Head of caudate nucleus (tissue), 42 donors: ENCODE results near the gene RADIL.
"Not testable (repeated sequence)": the region's sequence is repeated elsewhere in the genome, so short reads cannot be mapped to it uniquely, and the experiment has no call there.

ENCODE experiments used
- DNase-seq, 42 donors: peaks; one replicate each; pipeline versions ENCODE4 v3.0.0 to v3.0.0-alpha.2; 2020 to 2021; ENCODE audit warnings: mixed read lengths in 7 of 42
- intact Hi-C: fragments of 100-400 bp; cut with DNase I; formaldehyde crosslinking; loops from one replicate; pipeline ENCODE4 v1.15.0; 2022

The RADIL gene

DNA sequence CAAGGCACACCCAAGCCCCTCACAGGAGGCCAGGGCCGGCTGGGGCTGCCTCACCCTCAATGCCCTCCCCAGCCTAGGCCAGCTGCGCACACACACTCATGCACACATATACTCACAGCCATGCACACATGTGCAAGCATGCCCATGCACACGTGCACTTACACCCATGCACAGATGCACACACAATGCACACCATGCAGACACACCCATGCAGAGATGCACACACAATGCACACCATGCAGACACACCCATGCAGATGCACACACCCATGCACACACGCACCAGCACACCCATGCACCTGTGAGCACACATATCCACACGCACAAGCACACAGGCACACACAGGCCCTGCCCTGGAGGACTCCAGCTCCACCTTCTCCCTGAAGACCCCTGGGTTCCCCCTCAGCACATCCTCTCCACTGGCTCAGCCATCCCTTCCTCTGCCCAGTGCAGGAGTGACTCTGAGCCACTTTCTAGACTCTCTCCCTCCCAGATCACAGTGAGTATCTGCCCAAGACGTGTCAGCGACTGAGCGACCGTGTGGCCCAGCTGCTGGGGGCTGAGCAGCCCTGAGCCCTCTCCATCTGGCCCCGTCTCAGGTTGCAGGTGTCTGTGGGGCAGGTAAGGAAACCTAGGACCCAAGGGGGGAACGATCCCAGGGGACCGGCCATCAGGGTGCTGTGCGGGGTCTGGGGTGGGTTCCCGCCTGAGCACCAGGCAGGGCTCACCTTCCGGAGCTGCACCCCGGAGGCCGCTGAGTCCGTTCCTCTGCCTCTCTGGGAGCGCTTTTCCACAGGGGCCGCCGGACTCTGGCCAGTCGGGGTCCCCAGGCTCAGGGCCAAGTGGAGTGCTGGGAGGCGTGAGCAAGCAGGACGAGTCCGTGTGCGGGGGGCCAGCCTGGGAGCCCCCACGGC is 82.3 kb downstream of the RADIL start:
- no peak for DNase-seq
- intact Hi-C loops = no loop called here

DNA sequence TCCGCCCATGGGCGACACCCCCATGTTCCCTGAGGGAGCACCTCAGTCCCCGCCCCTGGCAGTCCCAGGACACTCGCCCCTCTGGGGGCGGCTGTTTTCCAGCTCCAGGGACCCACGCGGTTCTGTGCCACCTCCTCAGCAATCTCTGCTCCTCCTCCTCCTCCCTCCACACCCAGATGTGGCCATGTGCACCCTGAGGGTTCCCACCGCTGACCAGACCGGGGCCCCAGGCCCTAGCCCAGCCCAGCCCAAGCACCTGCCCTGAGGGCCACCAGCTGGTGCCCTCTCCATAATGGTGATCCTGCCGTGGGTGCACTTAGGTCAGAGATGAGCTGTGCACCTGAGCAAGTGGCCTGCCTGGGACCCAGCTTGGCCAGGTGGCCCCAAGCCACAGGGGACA is 83.0 kb downstream of the RADIL start:
- DNase-seq = no peak
- intact Hi-C loops = no loop called here

DNA sequence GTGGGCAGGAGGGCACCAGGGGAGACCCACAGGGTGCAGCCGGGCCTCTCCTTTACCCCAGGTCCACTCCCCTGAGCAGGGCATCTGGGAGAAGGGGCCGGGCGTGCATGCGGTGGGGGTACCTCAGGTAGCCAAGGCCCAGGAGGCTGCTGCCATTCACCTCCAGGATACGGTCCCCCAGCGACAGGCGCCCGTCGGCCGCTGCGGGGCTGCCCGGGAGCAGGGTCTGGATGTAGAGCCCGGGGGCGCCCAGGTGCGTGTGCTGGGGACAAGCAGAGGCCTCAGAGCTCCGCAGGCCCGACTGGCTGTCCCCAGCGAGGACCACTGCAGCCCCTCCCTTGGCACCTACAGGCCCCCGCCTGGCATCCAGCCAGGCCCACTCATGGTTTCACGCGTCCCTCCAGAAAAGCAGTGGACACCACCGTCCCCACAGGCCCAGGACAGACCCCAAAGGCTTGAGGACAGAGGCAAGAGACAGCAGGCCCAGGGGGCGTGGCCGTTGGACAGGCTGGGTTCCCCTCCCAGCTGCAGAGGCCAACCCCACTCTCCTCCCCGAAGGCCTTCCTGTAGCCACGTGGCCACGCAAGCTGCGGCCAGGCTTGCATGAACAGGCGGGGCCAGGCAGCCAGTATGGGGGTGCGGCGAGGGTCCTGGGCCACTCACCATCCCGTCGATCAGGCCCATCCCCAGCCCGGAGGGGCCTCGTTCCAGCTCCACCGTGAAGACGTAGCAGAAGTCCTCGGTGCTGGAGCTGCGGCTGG is 83.8 kb downstream of the RADIL start:
- no peak for DNase-seq
- intact Hi-C loops = loop anchor here (5.0 kb wide), 2 partner anchors 83 to 288 kb away; partner anchors contain the start of gene RADIL

DNA sequence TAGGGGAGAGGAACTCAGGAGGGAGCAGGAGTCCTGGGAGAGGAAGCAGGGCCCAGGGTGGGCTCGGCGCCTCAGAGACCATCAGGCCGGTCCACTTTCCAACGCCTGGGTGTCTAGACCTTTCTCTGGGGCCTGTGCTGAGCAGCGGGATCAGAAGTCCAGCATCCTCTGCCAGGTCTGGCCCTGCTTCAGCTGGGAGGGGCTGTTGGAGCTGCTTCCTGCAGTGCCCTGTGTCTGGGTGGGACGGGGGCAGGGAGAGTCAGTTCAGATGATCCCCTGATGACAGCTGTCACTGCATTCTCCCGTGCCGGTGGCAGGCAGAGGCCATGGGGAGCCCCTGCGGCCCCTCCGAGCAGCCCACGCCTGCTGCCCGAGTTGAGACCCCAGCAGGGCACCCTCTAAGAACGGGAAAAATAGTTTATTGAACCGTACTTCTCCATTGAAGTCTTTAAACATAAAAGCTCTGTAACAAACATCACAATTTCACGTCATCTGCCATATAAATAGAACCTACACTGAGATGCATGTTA is 84.7 kb downstream of the RADIL start:
- no peak for DNase-seq
- intact Hi-C loops = loop anchor here (5.0 kb wide), 2 partner anchors 84 to 289 kb away; partner anchors contain the start of gene RADIL

DNA sequence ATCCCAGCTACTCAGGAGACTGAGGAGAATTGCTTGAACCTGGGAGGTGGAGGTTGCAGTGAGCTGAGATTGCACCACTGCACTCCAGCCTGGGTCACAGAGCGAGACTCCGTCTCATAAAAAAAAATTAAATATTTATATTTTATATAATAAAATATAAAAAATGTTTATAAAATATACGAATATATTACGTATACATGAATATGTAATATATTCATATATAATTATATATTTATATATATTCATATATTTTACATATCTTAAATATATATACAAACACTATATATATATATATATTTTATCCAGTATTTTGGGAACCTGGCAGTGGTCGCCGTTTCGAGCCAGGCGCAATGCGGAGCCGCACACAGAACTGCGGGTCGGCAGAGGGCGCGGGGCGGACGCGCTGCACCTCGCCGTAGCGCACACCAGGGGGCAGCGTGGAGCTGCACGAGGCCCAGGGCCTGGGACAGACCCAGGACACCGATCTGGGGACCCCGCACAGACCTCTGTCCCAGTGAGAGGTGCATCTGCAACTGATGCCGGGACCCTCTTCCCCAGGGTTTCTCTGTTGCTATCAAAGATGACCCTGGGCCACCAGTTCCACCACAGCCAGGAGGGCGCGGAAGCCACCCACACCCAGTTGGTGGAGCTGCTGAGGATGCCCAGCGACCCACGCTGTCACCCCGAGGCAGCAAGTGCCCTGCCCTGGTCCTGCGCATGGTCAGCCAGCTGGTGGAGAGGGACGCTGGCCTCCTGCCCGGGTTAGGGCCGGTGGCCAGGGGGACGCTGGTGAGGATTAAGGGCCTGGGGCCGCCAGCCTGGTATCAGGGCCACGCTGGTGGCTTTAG is 85.4 kb downstream of the RADIL start:
- intact Hi-C loops = loop anchor here (5.0 kb wide), 2 partner anchors 84 to 289 kb away; partner anchors contain the start of gene RADIL
- DNase-seq = peak in 38 of 42 donors; percentile 28 to 83 (median 60)

DNA sequence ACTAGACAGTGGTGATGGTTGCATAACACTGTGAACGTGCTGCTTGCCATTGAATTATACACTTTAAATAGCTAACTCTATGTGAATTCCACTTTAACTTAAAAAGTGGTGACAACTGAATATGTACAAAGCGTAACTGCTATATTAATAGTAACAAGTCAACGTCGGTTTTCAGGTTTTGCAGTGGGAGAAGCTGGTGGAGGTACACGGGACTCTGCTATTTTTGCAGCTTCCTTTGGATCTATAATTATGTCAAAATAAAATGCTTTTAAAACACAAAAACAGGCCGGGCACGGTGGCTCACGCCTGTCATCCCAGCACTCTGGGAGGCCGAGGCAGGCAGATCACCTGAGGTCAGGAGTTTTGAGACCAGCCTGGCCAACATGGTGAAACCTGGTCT is 87.1 kb downstream of the RADIL start:
- intact Hi-C loops = loop anchor here (5.0 kb wide), 2 partner anchors 86 to 291 kb away; partner anchors contain the start of gene RADIL
- DNase-seq = peak in 13 of 42 donors; percentile 28 to 73 (median 46)

DNA sequence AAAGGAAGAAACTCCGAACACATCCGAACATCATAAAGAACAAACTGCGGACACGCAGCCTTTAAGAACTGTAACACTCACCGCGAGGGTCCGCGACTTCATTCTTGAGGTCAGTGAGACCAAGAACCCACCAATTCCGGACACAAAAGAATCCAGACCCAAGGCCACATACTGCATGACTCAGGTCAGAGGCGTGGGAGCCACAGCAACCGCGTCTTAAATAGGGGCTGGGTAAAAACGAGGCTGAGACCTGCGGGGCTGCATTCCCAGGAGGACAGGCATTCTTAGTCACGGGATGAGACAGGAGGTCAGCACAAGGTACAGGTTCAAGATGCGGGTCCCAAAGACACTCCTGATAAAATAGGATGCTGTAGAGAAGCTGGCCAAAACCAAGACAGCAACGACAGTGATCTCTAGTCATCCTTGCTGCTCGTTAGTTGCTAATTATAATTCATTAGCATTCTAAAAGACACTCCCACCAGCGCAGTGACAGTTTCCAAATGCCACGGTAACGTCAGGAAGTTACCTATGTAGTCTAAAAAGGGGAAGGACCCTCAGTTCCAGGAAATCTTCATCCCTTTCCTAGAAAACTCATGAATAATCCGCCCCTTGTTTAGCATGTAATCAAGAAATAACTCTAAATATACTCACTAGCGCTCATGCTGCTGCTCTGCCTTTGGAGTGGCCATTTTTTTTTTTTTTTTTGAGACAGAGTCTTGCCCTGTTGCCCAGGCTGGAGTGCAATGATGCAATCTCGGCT is 88.7 kb downstream of the RADIL start:
- DNase-seq = no peak
- intact Hi-C loops = loop anchor here (5.0 kb wide), 2 partner anchors 88 to 293 kb away; partner anchors contain the start of gene RADIL

DNA sequence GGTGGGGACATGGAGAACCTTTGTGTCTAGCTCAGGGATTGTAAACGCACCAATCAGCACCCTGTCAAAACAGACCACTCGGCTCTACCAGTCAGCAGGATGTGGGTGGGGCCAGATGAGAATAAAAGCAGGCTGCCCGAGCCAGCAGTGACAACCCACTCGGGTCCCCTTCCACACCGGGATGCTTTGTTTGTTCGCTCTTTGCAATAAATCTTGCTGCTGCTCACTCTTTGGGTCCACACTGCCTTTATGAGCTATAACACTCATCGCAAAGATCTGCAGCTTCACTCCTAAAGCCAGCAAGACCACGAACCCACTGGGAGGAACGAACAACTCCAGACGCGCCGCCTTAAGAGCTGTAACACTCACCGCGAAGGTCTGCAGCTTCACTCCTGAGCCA is 89.3 kb downstream of the RADIL start:
- DNase-seq, intact Hi-C loops: not testable (repeated sequence)

DNA sequence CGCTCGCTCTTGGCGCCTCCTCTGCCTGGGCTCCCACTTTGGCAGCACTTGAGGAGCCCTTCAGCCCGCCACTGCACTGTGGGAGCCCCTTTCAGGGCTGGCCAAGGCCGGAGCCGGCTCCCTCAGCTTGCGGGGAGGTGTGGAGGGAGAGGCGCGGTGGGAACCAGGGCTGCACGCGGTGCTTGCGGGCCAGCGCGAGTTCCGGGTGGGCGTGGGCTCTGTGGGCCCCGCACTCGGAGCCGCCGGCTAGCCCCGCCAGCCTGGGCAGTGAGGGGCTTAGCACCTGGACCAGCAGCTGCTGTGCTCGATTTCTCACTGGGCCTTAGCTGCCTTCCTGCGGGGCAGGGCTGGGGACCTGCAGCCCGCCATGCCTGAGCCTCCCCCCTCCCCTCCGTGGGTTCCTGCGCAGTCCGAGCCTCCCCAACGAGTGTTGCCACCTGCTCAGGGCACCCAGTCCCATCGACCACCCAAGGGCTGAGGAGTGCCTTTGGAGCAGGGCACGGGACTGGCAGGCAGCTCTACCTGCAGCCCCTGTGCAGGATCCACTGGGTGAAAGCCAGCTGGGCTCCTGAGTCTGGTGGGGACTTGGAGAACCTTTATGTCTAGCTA is 90.0 kb downstream of the RADIL start:
- DNase-seq = peak in 1 of 42 donors; percentile 37
- intact Hi-C loops = not testable (repeated sequence)

DNA sequence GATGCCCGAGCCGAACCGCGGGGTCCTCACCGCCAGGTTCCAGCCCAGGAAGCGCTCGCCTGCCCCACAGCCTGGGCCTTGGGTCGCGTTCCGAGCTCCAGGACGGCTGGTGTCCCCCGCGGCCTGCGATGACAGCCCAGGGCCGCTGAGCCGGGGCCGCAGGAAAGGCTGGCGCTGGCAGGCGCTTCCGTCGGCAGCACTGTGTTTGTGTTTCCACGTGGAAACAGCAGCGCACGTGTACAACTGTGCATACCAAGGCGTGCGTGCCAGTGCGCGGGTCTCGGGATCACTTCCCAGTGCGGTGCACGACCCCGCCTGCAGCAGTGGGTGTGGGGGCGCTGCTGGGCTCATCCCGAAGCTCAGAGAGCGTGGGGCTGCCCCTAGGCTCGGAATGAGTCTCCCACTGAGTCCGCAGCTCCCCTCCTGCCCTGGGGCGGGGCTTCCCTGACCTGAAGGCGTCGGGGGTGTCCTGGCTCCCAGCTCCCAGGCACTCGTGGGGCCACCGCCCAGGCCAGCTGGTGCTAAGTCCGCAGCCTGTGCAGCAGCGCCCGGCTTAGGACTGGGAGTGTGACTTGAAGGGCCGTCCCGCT is 90.9 kb downstream of the RADIL start:
- peak in 19 of 42 donors; percentile 22 to 54 (median 39) for DNase-seq
- intact Hi-C loops = no loop called here

DNA sequence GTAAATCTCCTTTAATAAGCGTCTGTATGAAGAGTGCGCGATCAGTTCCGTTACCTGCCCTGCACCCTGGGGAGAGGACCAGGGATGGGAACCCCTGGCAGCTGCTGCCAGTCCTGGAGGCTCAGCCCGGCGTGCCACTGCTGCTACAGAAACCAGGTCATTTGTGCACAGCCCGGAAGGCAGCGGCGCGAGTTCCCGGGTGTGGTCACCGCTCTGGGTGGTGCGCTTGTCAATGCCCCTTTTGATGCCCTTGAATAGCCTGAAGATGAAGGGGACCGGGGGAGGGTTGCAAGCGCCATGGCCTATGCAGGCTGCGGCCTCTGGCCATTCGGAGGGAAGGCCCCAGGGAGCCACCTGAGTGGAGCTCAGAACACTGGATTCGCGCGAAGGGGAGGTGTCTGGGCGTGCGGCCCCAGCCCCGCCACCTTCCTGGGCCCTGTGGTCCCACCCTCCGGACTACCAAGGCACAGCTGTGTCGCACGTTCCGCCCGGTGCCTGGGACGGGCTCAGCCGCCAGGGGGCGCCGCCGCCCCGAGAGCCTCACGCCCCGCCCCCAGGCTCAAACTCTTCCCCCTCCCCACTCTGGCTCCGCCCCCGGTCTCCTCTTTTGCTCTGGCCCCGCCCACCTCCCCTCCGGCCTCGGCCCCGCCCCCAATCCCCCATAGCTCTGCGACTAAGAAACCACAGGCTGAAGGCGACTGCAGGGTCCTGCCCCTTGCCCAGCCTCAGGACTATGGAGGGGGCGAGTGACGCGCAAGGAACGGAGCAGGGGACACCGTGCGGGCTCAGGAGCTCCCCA is 91.6 kb downstream of the RADIL start:
- intact Hi-C loops = no loop called here
- peak; percentile 72 to 96 (median 90) for DNase-seq

DNA sequence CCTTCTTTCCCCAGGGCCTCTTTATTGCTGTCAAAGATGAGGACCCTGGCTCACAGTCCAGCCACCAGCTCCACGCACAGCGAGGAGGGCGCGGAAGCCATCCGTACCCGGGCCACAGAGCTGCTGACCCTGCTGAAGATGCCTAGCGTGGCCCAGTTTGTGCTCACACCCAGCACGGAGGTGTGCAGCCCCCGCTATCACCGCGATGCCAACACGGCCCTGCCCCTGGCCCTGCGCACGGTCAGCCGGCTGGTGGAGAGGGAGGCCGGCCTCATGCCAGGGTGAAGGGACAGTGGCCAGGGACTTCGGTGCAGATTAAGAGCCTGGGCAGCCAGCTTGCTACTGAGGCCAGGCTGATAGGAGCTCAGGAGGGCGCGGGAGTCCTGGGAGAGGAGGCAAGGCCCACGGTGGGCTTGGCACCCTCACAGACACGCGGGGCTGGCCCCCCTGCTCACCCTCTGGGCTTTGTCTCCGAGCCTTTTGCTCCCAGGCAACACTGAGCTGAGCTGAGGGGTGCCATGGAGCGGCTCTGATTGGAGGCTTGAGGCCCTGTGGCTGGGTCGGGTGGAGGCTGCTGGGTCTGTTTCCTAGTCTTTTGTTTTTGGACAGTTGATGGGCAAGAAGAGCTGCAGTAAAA is 92.3 kb downstream of the RADIL start:
- intact Hi-C loops = no loop called here
- no peak for DNase-seq

DNA sequence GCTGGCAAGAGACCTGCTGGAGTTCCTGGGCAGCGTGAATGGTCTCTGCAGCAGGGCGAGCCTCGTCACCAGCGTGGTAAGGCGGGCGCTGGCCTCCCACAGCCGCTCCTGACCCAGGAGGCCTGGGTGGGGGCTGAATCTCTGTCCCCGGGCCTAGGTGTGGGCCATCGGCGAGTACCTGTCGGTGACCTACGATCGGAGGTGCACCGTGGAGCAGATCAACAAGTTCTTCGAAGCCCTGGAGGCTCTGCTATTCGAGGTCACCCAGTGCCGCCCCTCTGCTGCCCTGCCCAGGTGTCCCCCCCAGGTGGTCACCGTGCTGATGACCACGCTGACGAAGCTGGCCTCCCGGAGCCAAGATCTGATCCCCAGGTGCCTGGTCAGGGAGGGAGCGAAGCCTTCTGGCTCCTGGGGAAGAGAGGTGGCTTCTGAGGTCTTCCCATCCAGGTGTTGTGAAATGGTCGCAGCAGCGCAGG is 93.0 kb downstream of the RADIL start:
- intact Hi-C loops = no loop called here
- no peak for DNase-seq

DNA sequence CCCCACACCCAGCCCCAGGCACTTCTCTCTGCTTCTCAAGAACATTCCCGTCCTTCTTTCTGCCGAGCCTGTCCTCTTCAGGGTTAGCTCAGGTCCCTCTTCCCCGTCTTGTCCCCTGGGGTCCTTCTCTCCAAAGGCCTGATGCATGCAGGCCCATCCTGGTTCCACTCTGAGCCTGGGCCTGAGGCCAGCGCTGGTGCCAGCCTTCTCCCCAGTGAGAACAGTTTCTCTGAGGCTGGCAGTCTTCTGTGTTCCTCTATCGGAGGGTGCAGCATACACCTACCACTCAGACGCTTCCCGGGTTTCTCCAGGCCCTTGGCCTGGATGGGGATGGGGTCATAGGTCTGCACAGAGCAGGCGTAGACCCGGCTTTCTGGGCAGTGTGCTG is 93.4 kb downstream of the RADIL start:
- intact Hi-C loops = no loop called here
- DNase-seq = no peak

DNA sequence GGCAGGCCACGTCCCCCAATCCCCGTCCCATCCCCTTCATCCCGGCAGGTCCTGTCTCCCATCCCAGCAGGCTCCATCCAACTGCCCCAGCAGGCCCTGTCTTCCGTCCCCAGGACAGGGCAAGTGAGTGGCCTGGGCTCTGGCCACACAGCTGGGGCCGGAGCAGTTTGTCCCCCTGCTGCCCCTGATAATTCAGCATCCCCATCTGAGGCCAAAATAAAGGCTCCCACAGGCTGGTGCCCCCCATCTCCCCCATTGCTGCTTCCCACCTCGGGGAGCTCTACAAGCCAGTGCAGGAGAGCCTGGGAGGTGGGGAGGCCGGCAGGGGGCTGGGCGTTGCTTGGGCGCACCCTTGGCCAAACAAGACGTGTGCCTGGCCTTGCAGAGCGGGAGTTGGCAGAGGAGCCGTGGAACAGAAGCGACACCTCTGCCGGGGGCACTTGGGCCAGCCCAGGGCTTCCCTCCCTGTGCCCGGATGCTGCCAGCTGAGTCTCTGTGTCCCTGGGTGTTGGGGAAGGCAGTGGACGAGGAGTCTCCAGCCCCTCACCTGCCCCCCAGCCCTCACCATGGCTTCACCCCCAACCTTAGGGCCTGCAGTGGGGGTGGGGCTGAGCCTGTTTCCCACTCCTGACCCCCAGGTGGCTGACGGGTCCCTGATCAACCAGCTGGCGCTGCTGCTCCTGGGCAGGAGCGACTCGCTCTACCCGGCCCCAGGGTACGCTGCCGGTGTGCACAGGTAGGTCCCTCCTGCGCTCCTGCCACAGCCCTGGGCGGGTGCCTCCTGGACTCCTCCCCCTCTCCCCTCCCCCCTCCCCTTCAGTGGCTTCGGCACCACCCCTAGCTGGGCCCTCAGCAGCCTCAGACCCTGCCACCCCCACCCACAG is 94.1 kb downstream of the RADIL start:
- DNase-seq = no peak
- intact Hi-C loops = no loop called here
